ENCODE data around the gene CNTROB. TPM values are rescaled to one million over a fixed set of nuclear protein-coding genes. Genes with fewer than 3 reads are reported as not detected.

Gene CNTROB
- total RNA-seq, 2 donors from 2014 or later: 25.8 to 26.7 TPM

Other genes starting within 250 kb of the CNTROB start
- gene TP53, start 244.7 kb upstream of the CNTROB start, total RNA-seq: 10 to 100 TPM; 47.3 to 60.0 TPM
- gene WRAP53, start 243.7 kb upstream of the CNTROB start, total RNA-seq: 1 to 10 TPM; 6.4 to 9.7 TPM
- under 1 TPM; 0.25 to 0.34 TPM for gene EFNB3, start 227.0 kb upstream of the CNTROB start, total RNA-seq
- gene DNAH2, start 214.5 kb upstream of the CNTROB start, total RNA-seq: under 1 TPM; 0.22 to 0.61 TPM
- 10 to 100 TPM; 49.5 to 50.4 TPM for gene KDM6B, start 98.0 kb upstream of the CNTROB start, total RNA-seq
- gene TMEM88, start 77.1 kb upstream of the CNTROB start, total RNA-seq: 1 to 10 TPM; 3.8 to 6.1 TPM
- 10 to 100 TPM; 49.7 to 83.0 TPM for gene NAA38, start 74.6 kb upstream of the CNTROB start, total RNA-seq
- gene CYB5D1, start 74.2 kb upstream of the CNTROB start, total RNA-seq: 1 to 10 TPM; 8.3 to 9.0 TPM
- gene CHD3, start 43.4 kb upstream of the CNTROB start, total RNA-seq: 10 to 100 TPM; 51.3 to 51.9 TPM
- gene RNF227, start 15.9 kb upstream of the CNTROB start, total RNA-seq: 1 to 10 TPM; 1.2 to 2.1 TPM
- gene KCNAB3, start 2.4 kb upstream of the CNTROB start, total RNA-seq: 1 to 10 TPM; 2.2 to 3.1 TPM
- gene TRAPPC1, start 260 bp upstream of the CNTROB start, total RNA-seq: 100 to 1,000 TPM; 121 to 122 TPM
- not detected for gene GUCY2D, start 70.4 kb downstream of the CNTROB start, total RNA-seq
- 1 to 10 TPM in 1 of 2 donors, under 1 TPM in 1; 0.55 to 2.5 TPM for gene ALOX15B, start 106.9 kb downstream of the CNTROB start, total RNA-seq
- under 1 TPM in 1 of 2 donors, not detected in 1; 0.82 TPM for gene ALOX12B, start 155.5 kb downstream of the CNTROB start, total RNA-seq
- not detected for gene ALOXE3, start 186.3 kb downstream of the CNTROB start, total RNA-seq
- not detected for gene HES7, start 191.9 kb downstream of the CNTROB start, total RNA-seq
- gene PER1, start 220.2 kb downstream of the CNTROB start, total RNA-seq: 100 to 1,000 TPM in 1 of 2 donors, 10 to 100 TPM in 1; 35.0 to 113 TPM
- 10 to 100 TPM; 45.1 to 56.3 TPM for gene VAMP2, start 230.7 kb downstream of the CNTROB start, total RNA-seq
- 10 to 100 TPM; 11.3 to 12.6 TPM for gene TMEM107, start 244.2 kb downstream of the CNTROB start, total RNA-seq

Measured in left colon (tissue), 2 donors.